ENCODE data around the gene TSSK2. TPM values are rescaled to one million over a fixed set of nuclear protein-coding genes. Genes with fewer than 3 reads are reported as not detected.

TSSK2 gene
- total and polyA plus RNA-seq, 2 donors from 2014 or later = not detected

DNA sequence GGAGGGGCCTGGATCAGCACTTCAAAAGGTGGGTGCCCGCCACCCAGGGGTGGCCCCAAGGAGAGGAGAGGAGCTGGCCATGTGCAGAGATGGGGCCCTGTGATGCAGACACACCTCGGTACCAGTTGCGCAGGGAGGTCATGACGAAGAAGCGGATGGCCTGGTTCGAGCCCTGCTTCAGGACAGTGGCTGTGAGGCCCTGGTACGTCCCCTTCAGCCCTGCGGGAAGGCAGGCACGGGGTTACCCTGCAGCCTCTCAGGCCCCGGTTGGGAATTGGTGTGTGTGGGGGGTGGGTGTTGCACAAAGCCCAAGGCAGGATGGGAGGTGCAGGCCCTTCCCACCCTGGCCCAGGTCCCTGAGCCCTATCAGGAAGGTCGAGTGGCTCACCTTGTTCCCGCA, 45.6 kb downstream of the TSSK2 start:
- intact Hi-C loops (cut with DNase I) = no loop called here
- Histone ChIP-seq H3K4me3 (ENCODE audit: low read length in 3 of 3) (peak overlapping the region in 1 of 3 donors; percentile 67), H3K4me1 (ENCODE audit: control insufficient read depth in 2 of 3, insufficient read depth in 2 of 3, low read depth in 1 of 3, low read length in 3 of 3) (peaks cover 0 to 54% (median 22%) of the 10 kb centered on the region in 3 donors), H3K27me3 (ENCODE audit: control insufficient read depth, insufficient read depth, low read length) (no peaks in the 10 kb centered on the region), H3K27ac (ENCODE audit: low read depth in 2 of 2, low read length in 2 of 2) (no peak overlapping the region), H3K9ac (ENCODE audit: low read length in 3 of 3) (no peak overlapping the region), H3K9me3 (ENCODE audit: control insufficient read depth in 2 of 3, insufficient read depth in 1 of 3, low read length in 3 of 3) (no peaks in the 10 kb centered on the region), H3K36me3 (ENCODE audit: control insufficient read depth in 2 of 3, insufficient read depth in 3 of 3, low read length in 3 of 3) (no peaks in the 10 kb centered on the region)
- FAIRE-seq = no peak
- DNase-seq = peak in 1 of 5 donors; percentile 50
- TF ChIP-seq, protein P1, sequence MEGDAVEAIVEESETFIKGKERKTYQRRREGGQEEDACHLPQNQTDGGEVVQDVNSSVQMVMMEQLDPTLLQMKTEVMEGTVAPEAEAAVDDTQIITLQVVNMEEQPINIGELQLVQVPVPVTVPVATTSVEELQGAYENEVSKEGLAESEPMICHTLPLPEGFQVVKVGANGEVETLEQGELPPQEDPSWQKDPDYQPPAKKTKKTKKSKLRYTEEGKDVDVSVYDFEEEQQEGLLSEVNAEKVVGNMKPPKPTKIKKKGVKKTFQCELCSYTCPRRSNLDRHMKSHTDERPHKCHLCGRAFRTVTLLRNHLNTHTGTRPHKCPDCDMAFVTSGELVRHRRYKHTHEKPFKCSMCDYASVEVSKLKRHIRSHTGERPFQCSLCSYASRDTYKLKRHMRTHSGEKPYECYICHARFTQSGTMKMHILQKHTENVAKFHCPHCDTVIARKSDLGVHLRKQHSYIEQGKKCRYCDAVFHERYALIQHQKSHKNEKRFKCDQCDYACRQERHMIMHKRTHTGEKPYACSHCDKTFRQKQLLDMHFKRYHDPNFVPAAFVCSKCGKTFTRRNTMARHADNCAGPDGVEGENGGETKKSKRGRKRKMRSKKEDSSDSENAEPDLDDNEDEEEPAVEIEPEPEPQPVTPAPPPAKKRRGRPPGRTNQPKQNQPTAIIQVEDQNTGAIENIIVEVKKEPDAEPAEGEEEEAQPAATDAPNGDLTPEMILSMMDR (IDR thresholded peaks at IDR 0.05; ENCODE audit: borderline replicate concordance, extremely low read depth, insufficient read depth) = no peak

GRCh38 chr22:19177164-19178064, 46.3 kb downstream of the TSSK2 start:
- Histone ChIP-seq H3K4me1 (ENCODE audit: control insufficient read depth in 2 of 3, insufficient read depth in 2 of 3, low read depth in 1 of 3, low read length in 3 of 3) (peaks cover 0 to 50% (median 20%) of the 10 kb centered on the region in 3 donors), H3K27ac (ENCODE audit: low read depth in 2 of 2, low read length in 2 of 2) (peak overlapping the region in 1 of 2 donors; percentile 32), H3K36me3 (ENCODE audit: control insufficient read depth in 2 of 3, insufficient read depth in 3 of 3, low read length in 3 of 3) (no peaks in the 10 kb centered on the region), H3K27me3 (ENCODE audit: control insufficient read depth, insufficient read depth, low read length) (no peaks in the 10 kb centered on the region), H3K9ac (ENCODE audit: low read length in 3 of 3) (peak overlapping the region in 2 of 3 donors; percentile 58 to 59), H3K9me3 (ENCODE audit: control insufficient read depth in 2 of 3, insufficient read depth in 1 of 3, low read length in 3 of 3) (no peaks in the 10 kb centered on the region), H3K4me3 (ENCODE audit: low read length in 3 of 3) (peak overlapping the region; percentile 26 to 67 (median 49))
- intact Hi-C loops (cut with DNase I) = no loop called here
- peak in 1 of 5 donors; percentile 38 for DNase-seq
- FAIRE-seq = no peak
- TF ChIP-seq, protein P1 (IDR thresholded peaks at IDR 0.05; ENCODE audit: borderline replicate concordance, extremely low read depth, insufficient read depth) = no peak

DNA sequence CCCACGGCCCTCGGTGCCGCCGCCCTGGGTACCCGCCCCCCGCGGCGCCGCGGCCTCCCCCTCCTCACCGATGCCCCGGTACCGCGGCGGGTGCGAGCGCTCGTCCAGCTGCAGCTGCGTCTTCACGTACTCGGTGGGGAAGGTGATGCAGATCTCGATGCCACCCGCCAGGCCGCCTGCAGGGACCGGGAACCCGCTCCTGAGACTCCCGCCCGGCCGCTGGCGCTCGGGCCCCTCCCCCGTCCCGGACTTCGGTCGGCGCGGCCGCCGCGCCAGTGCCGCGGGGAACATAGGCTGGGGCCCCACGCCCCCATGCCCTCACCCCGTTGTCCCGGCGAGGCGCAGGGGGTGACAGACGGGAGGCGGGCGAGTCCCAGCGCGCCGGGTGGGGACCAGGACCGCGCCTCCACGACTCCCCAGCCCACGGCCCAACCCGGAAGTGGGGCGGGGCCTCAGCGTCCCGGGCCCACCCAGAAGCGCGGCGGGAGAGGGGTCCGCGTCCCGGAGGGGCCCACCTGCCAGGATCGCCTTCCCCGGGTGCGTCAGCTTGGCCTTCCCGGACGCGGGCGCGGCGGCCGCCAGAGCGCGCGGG, 47.1 kb downstream of the TSSK2 start:
- no peaks in the 10 kb centered on the region for H3K9me3 ChIP-seq (ENCODE audit: control insufficient read depth in 2 of 3, insufficient read depth in 1 of 3, low read length in 3 of 3)
- H3K27ac ChIP-seq (ENCODE audit: low read depth in 2 of 2, low read length in 2 of 2) = peak overlapping the region; percentile 81 to 82
- intact Hi-C loops (cut with DNase I) = no loop called here
- no peaks in the 10 kb centered on the region for H3K36me3 ChIP-seq (ENCODE audit: control insufficient read depth in 2 of 3, insufficient read depth in 3 of 3, low read length in 3 of 3)
- peak overlapping the region; percentile 26 to 67 (median 49) for H3K4me3 ChIP-seq (ENCODE audit: low read length in 3 of 3)
- peaks cover 0 to 43% (median 13%) of the 10 kb centered on the region in 3 donors for H3K4me1 ChIP-seq (ENCODE audit: control insufficient read depth in 2 of 3, insufficient read depth in 2 of 3, low read depth in 1 of 3, low read length in 3 of 3)
- DNase-seq (peak; percentile 46 to 86 (median 79)), FAIRE-seq (no peak)
- TF ChIP-seq, protein P1 (IDR thresholded peaks at IDR 0.05; ENCODE audit: borderline replicate concordance, extremely low read depth, insufficient read depth) = no peak
- H3K27me3 ChIP-seq (ENCODE audit: control insufficient read depth, insufficient read depth, low read length) = no peaks in the 10 kb centered on the region
- peak overlapping the region in 2 of 3 donors; percentile 58 to 59 for H3K9ac ChIP-seq (ENCODE audit: low read length in 3 of 3)

Data from kidney (tissue), 14 donors.